Stimulated activated CD4-positive, alpha-beta T cell treated with anti-CD3 and anti-CD28 coated beads, TNF-alpha, amount 100 ng/mL, for 4 hours (primary cell): ENCODE measurements around the gene TMEM156.

Experiments
- DNase-seq, 3 experiments: peaks; one replicate each; pipeline ENCODE4 v3.0.0-alpha.2; 2020; ENCODE audit warnings: low read depth in 3 of 3

The TMEM156 gene, protein sequence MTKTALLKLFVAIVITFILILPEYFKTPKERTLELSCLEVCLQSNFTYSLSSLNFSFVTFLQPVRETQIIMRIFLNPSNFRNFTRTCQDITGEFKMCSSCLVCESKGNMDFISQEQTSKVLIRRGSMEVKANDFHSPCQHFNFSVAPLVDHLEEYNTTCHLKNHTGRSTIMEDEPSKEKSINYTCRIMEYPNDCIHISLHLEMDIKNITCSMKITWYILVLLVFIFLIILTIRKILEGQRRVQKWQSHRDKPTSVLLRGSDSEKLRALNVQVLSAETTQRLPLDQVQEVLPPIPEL

DNA sequence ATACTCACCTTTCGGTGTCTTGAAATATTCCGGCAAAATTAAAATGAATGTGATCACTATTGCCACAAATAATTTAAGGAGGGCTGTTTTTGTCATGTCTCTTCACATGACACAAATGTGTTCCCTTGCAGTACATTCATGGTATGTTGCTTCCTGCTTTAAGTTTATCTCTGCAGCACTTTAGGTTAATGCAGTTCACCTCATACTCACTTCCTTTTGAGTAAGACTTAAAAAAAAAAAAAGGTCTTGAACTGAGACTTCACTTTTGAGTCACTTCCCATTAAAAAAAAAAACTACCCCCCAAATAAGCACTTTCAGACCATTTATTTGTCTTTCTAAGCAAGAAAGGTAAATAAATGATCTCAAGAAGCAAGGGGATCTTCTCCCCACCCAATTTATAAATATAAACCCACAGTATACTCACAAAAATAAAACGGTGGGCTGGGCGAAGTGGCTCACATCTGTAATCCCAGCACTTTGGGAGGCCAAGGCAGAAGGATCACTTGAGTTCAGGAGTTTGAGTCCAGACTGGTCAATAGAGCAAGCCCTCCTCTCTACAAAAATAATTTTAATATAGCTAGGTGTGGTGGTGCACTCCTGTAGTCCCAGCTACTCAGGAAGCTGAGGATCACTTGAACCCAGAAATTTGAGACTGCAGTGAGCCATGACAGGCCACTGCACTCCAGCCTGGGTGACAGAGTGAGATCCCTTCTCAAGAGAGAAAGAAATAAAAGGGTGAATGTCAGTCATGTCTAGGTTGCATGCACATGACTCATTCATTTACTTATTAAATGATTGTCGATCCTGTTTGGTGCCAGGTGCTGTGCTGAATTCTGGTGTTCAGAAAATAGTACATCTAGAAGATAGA is at the start of gene TMEM156:
Gene TMEM156, minus strand, starts transcription at position 192 of the 868 bp plus-strand sequence. Its CDS starts 96 bp downstream, at position 96.
- peak in 1 of 3 experiments; percentile 9 for DNase-seq

DNA sequence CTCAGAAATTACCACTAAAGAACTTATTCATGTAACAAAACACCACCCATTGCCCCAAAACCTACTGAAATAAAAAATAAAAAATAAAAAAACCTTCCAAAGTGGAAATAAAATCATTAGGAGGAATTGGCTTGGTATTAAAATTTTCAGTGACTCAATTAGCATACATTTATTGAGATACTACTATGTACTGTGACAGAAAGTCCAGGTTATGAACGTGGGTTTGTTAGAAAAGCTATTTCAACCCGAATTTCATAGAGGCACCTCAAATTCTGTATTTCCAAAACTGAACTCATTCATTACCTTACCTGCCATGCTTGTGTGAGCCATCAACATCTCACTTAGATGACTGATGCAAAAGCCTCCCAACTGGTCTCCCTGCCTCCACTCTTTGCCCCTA is 46.6 kb upstream of the TMEM156 start:
- no peak for DNase-seq

DNA sequence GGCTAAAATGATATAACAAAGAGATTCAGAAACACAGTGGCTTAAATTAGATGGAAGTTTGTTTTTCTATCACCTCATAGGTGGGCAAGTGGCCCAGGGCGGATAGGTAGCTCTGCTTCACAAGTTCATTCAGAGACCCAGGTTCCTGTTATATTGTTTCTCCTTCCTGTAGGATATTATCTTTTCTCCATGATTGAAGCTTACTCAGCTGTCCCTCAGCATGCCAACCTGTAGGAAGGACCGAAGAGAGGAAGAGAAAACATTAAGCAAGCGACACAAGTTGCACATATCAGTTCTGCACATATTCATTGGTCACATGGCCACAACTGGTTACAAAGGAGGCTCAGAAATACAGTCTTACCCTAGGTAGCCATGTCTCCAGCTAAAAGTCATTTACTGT is 36.7 kb upstream of the TMEM156 start:
- no peak for DNase-seq

DNA sequence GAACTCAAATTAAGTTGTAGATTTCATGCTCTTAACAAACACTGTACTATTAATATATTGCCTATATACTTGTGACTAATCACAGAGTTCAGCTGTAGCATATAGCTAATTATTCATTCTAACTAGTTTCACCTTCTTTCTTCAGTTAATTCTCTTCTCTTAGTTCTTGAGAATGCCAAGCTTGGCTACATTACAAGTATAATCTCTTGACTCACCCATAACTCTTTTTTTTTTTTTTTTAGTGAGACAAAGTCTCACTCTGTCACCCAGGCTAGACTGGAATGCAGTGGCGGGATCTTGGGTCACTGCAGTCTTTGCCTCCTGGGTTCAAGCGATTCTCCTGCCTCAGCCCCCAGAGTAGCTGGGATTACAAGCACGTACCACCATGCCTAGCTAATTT is 35.2 kb upstream of the TMEM156 start:
- no peak for DNase-seq

DNA sequence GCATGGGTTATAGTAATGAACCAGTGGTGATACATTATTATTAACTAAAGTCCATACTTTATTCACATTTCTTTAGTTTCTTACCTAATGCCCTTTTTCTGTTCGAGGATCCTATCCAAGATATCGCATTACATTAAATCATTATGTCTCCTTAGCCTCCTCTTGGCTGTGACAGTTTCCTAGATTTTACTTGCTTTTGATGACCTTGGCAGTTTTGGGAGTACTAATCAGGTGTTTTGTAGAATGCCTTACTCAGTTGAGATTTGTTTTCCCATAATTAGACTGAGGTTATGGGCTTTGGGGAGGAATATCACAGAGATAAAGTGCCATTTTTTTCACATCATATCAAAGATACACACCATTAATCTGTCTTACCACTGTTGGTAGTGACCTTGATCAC is 34.8 kb upstream of the TMEM156 start:
- DNase-seq = no peak

DNA sequence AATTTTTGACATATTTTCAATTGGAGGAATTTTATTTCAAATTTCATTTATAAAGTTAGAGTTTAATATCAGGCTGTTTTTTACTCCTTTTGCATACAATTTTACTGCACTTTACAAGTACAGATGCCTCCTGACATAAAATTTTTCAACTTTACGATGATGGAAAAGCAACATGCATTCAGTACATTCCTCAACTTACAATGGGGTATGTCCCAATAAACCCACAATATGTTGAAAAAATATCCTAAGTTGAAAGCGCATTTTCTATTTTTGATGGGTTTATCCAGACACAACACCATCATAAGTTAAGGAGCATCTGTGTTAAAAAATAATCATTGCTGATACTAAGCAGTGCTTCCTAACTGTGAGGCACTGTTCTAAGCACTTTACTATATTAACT is 34.2 kb upstream of the TMEM156 start:
- no peak for DNase-seq

DNA sequence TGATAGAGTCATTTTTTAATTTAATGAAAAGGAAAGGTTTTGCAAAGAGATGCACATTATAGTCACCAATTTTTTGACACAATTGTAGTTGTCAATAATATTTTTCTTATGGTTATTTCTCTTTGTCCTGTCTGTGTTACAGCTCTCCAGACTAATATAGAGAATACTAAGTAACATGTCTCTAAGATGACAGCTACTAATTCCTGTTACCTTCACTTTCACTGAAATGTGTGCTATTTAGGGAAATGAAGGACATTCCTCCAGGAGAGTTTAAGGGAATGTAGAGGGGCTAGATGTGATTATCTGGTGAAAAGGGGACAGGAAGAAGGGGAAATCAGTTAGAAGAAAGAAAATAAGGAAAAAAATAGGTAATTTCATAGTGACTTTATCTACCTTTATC is 31.2 kb upstream of the TMEM156 start:
- DNase-seq = no peak

DNA sequence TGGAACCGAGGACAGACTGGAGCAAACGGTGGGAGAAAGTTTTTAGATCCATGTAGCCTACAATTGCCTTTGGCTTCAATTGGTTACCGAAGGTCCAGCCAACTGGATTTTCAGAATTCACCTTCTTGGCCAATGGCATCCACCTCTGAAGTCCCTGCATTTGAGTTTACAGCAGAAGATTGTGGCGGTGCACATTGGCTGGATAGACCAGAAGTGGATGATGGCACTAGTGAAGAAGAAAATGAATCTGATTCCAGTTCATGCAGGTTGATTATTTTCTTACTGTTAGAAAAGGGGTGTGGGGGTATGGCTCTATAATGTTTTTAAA is 30.5 kb upstream of the TMEM156 start:
- DNase-seq = no peak

DNA sequence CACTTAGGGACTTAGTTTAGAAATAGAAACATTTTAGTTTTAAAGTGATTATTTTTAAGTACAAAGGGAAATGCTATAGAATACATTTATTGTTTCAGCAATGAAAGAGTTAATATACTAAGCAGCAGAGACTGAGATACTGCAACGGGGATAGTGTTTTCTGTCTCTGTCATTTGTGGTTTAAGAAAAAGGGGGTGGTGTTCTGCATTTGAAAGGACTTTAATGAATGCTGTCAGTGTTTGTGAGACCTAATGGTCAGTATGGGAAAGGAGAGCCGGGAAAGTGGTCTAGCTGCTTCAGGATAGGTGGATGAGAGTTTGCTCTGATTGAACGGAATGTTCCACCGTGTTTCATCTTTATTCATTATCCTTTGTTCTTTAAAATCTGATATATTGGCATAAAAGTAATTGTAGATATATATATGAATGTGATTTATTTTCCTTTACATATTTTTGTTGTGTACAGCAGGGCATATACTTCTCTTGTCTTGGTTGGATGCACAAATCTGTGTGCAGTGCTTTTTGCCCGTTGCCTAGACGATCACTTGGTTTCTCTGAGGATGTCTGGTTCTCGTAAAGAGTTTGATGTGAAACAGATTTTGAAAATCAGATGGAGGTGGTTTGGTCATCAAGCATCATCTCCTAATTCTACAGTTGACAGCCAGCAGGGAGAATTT is 30.0 kb upstream of the TMEM156 start, which contains the start of gene KLHL5:
Gene KLHL5, plus strand, starts transcription at position 139 of the 676 bp plus-strand sequence. Its CDS starts 421 bp downstream, at position 560.
- DNase-seq = no peak

DNA sequence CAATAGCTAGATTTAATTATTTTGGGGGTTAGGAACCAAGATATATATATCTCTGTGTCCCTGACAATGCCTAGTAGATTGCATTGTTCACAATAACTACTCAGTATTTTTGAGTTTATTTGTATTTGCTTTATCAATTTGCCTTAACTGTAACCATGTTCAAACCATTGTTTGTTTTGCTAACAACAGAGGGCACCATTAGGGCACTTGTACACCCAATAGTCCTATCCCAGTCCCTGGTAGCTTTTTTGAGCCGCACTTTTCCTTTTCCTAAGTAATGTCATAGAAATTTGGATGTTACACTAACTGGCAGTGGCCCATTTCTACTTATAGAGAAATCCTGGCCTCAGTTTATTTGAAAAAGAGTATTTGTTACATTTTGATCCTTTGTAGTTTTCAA is 29.2 kb upstream of the TMEM156 start:
- DNase-seq = no peak

DNA sequence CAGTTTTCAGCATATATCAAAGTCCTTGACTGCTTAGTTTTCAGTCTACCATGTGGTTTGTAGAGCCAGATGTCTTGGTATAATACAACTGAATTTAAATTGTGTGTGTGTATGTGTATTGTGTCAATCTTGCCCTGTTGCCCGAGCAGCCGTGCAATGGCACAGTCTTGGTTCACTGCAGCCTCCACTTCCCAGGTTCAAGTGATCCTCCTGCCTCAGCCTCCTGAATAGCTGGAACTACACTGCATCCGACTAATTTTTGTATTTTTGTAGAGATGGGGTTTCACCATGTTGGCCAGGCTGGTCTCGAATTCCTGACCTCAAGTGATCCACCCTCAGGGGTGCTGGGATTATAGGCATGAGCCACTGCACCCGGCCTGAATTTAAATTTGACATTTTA is 23.8 kb upstream of the TMEM156 start:
- no peak for DNase-seq

DNA sequence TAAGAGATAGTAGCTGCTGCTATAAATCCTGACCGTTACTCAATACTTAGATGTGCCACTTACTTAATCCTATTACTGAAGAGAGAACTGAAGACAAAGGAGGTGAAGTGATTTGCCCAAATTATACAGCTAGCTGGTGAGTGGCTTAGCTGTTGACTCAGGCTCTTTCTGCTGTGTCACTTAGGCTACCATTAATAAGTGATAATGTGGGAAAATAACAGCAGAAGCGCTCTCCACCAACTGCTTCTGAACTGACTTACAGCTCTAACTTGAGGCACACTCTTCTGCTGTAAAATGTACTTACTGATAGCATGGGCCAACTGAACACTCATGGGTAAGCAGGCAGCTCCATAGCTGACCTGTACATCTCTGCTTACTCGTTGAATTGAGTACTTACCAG is 22.3 kb upstream of the TMEM156 start:
- no peak for DNase-seq

DNA sequence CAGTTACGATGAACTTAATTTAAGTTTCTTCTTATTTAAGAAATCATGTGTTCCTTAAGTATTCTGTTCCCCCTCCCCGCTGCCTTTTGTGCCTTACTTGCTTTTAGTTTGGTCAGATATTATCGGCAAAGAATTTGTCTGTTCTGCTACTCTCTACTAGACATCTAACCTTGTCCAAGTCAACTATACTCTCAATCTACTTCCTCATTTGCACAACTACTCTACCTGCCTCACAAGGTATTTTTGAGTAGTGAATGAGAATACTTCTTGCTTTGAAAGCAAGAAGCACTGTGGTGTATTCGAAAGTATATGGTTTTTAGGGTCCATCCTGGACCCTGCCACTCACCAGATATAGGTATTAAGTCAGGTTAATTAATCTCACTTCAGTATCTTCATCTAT is 21.8 kb upstream of the TMEM156 start:
- no peak for DNase-seq

DNA sequence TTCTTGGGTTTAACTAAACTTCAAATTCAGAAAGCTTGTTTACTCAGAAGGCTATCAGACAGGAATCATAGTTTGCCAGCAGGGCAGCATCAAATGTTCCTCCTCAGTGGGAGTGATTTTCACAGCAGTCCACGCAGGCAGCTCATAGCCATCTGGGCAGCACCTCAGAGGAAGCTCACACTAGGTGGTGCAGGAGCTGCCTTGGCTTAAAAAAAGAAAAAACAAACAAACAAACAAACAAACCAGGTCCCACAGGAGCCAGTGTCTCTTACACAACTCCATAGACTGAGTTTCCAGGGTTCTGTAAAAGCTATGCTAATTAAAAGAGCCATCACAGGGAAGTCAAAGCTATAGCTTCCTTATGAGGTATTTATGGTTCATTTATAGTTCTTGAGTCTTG is 19.3 kb upstream of the TMEM156 start:
- no peak for DNase-seq

DNA sequence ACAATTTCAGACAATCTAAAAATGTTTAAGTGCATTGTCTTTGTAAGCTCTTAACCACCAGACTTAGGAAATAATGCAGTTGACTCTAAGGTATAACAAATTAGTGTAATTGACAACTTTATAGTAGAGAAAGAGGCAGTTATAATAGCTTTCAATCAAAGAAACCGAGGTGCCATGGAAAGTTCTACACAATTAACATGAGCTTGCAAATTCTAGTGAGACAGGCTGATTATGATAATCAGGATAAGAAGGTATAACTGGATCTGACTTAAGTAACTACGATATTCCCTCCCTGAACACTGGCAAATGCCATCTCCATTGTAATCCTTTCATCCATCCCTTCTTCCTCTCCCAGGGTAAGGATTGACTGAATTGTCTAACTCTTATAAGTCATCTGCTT is 18.4 kb upstream of the TMEM156 start:
- DNase-seq = no peak

DNA sequence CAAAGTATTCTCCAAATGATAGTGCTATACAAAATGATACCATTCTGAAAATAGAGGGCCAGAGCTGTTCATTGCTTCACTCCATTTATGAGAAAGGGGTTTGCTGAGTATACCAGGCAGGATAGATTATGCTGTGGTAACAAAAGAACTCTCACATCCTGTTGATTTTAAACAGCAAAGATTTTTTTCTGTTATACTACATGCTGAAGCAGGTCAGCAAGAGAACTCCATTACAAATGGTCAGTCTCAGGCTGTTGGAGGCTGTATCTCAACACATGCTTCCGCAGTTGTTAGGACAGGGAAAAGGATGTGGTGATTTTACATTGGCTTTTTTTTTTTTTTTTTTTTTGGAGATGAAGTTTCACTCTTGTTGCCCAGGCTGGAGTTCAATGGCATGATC is 16.1 kb upstream of the TMEM156 start:
- DNase-seq = no peak

DNA sequence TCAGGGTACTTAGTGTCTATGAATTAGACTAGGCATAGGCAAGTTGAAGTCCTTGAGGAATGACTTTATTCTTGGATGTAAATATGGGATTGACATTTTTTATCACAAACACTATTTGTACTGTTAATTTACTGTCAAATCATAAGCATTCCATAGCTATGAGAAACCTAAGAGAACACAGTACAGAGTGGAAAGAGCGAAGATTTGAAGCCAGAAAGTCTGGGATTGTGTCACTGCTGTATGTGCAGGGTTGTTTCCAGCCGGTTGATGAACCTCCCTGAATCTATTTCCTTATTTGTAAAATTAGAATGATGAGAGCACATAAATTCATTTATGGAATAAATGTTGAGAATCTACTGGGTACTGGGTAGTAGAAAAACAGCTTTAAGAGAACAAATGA is 15.5 kb upstream of the TMEM156 start:
- no peak for DNase-seq

DNA sequence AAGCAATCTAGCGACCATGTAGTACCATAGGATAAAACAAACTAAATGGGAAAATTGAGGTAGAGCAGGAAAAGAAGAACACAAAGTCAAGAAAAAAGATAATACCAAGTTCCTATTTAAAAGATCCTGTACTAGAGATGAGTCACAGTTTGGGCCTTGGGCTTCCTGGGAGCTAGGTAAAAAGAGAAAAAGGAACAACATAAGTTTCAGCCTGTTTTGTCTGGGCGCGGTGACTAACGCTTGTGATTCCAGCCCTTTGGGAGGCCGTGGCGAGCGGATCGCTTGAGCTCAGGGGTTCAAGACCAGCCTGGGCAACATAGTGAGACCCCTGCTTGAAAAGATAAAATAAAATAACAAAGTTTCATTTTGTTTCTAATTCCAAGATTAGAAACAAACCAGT is 14.0 kb upstream of the TMEM156 start:
- DNase-seq = no peak

DNA sequence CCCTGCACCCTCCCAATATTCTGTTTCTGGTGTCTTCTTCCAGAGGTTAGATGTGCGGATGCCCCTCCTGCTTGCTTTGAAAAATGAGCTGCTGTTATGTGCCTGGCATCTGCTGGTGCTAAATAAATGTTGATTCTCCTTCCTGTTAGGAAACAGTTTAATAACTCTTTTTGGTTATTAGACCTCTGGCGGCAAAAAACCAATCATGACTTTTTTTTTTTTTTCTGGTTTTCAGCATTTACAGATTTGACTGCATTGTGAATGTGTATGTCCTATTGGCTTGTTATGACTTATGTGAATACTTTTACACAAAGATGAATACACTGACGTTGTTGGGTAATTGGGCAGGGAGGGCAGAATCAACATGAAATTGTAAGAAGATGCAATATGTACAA is 13.6 kb upstream of the TMEM156 start:
- DNase-seq = no peak

DNA sequence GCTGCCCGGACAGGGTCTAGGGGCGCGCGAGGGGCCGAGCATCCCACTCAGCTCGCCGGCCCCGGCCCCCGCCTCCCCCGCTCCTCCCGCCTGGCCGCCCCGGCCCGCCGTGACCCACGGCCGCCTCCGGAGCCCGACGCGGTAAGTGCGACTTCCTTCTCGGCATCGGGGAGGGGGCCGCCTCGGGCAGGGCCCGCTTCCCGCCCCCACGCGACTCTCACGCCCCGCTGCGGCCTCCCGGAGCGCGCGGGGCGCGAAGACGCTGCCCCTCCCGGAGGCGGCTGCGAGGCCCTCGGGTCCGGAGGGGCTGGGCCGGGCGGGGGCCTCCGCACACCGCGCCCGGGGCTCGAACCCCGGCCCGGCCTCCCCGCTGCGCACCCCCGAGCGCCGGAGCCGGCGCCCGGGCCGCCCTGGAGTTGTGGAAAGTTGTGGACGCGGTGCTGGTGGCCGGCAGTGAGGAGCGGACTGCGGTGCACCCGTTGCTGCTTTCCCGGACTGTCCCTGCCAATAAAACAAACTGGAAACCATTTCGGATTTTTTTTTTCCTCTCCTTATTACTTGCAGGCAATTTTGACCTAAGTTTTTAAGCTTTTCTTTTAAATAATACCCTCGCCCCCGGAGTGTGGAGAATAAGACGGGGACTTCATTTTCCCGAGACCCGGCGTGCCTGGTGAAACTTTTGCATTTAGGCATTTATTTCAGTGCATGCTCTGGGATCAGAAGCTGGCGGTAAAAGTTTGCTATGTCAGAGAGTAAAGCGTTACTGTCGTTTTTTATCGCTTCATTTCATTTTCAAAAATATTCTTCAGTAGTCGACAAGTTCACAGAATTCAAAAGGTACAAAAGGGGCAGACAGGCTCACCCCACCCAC is 13.0 kb upstream of the TMEM156 start:
- DNase-seq = no peak

DNA sequence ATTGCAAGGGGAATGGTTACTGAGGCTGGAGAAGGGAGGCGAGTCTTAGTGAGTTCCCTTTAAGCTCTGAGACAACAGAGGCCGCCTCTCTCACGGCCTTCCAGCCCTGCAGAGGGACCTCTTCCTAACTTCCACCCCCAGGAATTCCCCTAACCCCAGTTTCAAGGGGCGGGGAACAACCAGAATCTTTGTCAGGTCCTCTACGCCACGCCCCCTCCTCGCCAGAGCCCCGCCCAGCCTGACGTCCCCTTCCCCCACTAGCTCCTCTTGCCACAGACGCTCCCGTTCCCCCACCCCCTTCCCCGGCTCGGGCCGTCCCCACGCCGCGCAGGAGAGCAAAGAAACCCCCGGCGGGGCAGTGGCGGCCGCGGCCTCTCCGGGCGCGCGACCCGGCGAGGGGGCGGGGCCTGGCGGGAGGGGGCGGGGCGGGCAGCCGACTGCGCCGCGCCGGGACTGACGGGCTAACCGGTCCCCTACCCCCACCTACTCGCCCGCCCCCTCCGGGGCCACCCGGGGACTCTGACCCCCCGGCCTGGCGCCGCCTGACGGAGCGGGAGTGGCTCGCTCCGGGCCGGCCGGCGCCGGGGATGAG is 12.3 kb upstream of the TMEM156 start:
- DNase-seq = peak; percentile 92 to 96 (median 95)
